GM18502 (cell line): ENCODE measurements around the gene PITPNM3.

ENCODE experiments used
- ATAC-seq: cut with Tn5 transposase; IDR thresholded peaks from one replicate; pipeline ENCODE4 v1.9.1; 2021; ENCODE audit warnings: mild to moderate bottlenecking; ENCODE audit not compliant: unreplicated experiment, poor library complexity

PITPNM3 gene

GRCh38 chr17:6503641-6504195, 52.6 kb downstream of the PITPNM3 start:
- no peak for ATAC-seq

GRCh38 chr17:6502871-6503509, 53.4 kb downstream of the PITPNM3 start:
- ATAC-seq, result no peak

GRCh38 chr17:6502142-6502541, 54.2 kb downstream of the PITPNM3 start:
- no peak for ATAC-seq

GRCh38 chr17:6501359-6501758, 55.0 kb downstream of the PITPNM3 start:
- no peak for ATAC-seq

GRCh38 chr17:6498901-6499540, 57.3 kb downstream of the PITPNM3 start:
- no peak for ATAC-seq

- ATAC-seq, result no peak
Measured at GRCh38 chr17:6498356-6498755, 58.0 kb downstream of the PITPNM3 start.

- no peak for ATAC-seq
Measured at GRCh38 chr17:6497496-6498221, 58.7 kb downstream of the PITPNM3 start.

- no peak for ATAC-seq
Measured at GRCh38 chr17:6496640-6497441, 59.5 kb downstream of the PITPNM3 start.

GRCh38 chr17:6496116-6496481, 60.3 kb downstream of the PITPNM3 start:
- ATAC-seq, result no peak

GRCh38 chr17:6495450-6496115, 60.8 kb downstream of the PITPNM3 start:
- no peak for ATAC-seq

GRCh38 chr17:6494239-6494941, 62.0 kb downstream of the PITPNM3 start:
- no peak for ATAC-seq

- no peak for ATAC-seq
Measured at GRCh38 chr17:6492892-6493674, 63.3 kb downstream of the PITPNM3 start.

- no peak for ATAC-seq
Measured at GRCh38 chr17:6491071-6491700, 65.2 kb downstream of the PITPNM3 start.

- no peak for ATAC-seq
Measured at GRCh38 chr17:6489016-6489550, 67.3 kb downstream of the PITPNM3 start.

- no peak for ATAC-seq
Measured at GRCh38 chr17:6488008-6488539, 68.3 kb downstream of the PITPNM3 start.

GRCh38 chr17:6487251-6488007, 68.9 kb downstream of the PITPNM3 start:
- ATAC-seq, result no peak
